ENCODE measurements around the gene NID1.
"Not testable (repeated sequence)": the region's sequence is repeated elsewhere in the genome, so short reads cannot be mapped to it uniquely, and the experiment has no call there.

NID1 gene

GRCh38 chr1:235933766-235934116 is 131.1 kb downstream of the NID1 start:
- no peak for DNase-seq (ENCODE audit: low spot score)

GRCh38 chr1:235933017-235933765 is 131.7 kb downstream of the NID1 start:
- DNase-seq (ENCODE audit: low spot score), result no peak

- DNase-seq (ENCODE audit: low spot score), result no peak
Observed at GRCh38 chr1:235932090-235932510, 132.8 kb downstream of the NID1 start.

- DNase-seq (ENCODE audit: low spot score), result no peak
Observed at GRCh38 chr1:235931171-235931738, 133.6 kb downstream of the NID1 start.

GRCh38 chr1:235930543-235930942 is 134.3 kb downstream of the NID1 start:
- DNase-seq (ENCODE audit: low spot score), result no peak

GRCh38 chr1:235929216-235929615 is 135.7 kb downstream of the NID1 start:
- DNase-seq (ENCODE audit: low spot score), result no peak

- DNase-seq (ENCODE audit: low spot score), result no peak
Observed at GRCh38 chr1:235928197-235928596, 136.7 kb downstream of the NID1 start.

GRCh38 chr1:235927551-235927950 is 137.3 kb downstream of the NID1 start:
- DNase-seq (ENCODE audit: low spot score), result not testable (repeated sequence)
